HG03442 (cell line): ENCODE data around the gene VSTM5.

Source experiments
- ATAC-seq: cut with Tn5 transposase; IDR thresholded peaks from one replicate; pipeline ENCODE4 v1.9.1; 2021; ENCODE audit warnings: mild to moderate bottlenecking, moderate library complexity; ENCODE audit not compliant: unreplicated experiment

VSTM5 gene

DNA sequence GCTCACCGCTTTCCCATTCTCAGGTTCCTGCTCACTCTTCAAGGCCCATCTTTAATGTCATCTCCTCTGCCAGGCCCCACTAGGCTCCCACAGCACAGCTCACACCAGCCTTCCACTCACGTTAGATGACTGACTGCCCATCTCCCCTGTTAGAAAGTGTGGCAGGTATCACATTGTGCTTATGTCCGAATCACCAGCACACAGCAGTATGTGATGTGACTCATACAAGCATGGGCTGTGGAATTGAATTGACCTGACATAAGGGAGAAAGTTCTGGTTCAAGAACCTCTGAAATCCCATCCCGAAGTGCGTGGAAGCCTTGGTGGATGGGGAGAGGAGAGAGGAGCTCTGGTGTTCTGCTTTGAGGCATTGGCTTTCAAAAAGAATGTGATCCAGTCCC is 6.5 kb downstream of the VSTM5 start:
- no peak for ATAC-seq

DNA sequence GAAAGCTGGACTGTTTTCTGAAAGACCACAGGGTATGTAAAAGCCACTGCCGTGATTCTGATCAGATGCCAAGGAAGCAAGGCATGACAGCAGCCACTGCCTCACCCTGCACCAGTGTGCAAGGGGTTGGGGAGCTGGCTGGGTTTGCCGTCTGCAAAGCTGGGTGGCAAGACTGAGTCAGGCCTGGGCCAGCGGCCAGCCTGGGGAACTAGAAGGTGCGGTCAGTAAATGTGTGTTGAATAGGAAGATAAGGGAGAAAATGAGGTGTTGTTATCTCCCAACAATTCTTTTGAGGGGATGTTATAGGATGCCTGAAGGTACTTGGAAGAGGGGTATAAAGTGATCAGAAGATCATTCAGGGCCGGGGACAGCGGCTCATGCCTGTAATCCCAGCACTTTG is 8.0 kb downstream of the VSTM5 start:
- ATAC-seq: no peak

- ATAC-seq: no peak
Measured at GRCh38 chr11:93842034-93842433, 8.4 kb downstream of the VSTM5 start.

- no peak for ATAC-seq
Measured at GRCh38 chr11:93841446-93841845, 9.0 kb downstream of the VSTM5 start.

DNA sequence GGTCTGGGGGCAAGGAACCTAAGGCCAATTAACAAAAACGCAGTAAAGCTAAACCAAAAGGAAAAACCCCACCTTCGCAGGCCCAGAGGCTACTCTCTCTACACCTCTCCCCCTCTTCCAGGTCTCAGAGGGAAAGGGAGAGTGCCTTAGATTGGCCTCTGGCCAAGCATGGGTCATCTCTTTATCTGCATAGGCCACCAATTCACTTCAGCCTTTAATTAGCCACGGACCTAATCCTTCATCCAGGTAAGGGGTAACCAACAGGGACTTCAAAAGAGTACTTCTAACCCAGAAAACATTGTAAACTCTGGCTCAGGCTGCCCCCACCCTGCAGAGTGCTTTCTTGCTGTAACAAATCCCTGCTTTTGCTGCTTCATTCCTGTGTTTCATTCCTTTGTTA is 9.4 kb downstream of the VSTM5 start:
- ATAC-seq: no peak

DNA sequence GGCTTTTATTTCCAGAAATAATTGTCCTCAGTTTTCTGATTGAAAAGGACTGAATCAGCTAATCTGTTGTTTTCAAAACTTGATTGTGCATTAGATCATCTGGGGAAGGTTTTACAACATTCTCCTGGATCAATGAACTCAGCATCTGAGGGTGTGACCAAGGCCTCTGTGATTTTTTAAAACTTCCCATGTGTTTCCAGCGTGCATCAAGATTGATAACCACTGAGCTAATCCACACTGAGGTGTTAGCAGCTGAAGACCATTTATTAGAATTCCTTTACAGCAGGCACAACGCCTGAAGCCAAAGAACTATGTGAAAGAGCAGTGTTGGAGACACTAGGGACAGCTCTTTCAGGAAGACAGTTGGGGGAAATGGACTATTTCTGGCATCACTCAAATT is 10.2 kb downstream of the VSTM5 start:
- ATAC-seq: no peak

DNA sequence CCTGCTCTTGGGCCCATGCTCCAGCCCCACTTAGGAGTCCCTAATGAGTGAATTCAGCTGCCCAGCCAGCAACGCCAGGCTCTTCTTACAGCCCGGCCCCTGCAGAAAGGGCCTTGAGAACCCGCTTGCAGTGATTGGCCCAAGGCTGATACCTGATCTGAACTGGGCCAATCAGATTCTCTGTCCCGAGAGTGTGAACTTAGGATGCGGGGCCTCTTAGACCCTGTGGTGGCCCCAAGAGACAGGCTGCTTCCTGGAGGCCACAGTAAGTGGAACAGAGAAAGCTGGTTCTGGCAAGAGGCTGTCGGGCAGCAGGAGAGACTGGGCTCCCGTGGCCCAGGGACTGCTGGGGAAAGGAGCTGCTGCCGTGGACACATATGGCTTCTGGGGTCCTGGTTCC is 11.5 kb downstream of the VSTM5 start:
- no peak for ATAC-seq

- no peak for ATAC-seq
Measured at GRCh38 chr11:93832780-93833179, 17.6 kb downstream of the VSTM5 start.

GRCh38 chr11:93831343-93832127 is 18.9 kb downstream of the VSTM5 start:
- ATAC-seq: no peak

GRCh38 chr11:93829598-93829997 is 20.8 kb downstream of the VSTM5 start:
- no peak for ATAC-seq

- no peak for ATAC-seq
Measured at GRCh38 chr11:93827363-93827762, 23.1 kb downstream of the VSTM5 start.

- no peak for ATAC-seq
Measured at GRCh38 chr11:93823210-93823609, 27.2 kb downstream of the VSTM5 start.

DNA sequence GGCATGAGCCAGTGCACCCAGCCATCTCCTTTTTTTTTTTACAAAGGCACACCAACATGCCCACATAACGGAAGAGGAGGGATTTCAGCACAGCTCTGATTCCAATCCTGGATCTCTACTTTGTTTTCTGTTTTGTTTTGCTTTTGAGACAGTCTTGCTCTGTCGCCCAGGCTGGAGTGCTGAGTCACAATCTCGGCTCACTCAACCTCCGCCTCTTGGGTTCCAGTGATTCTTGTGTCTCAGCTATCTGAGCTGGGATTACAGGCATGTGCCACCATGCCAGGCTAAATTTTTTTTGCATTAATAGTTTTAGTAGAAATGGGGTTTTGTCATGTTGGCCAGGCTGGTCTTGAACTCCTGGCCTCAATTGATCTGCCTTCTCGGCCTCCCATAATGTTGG is 28.1 kb downstream of the VSTM5 start:
- no peak for ATAC-seq

DNA sequence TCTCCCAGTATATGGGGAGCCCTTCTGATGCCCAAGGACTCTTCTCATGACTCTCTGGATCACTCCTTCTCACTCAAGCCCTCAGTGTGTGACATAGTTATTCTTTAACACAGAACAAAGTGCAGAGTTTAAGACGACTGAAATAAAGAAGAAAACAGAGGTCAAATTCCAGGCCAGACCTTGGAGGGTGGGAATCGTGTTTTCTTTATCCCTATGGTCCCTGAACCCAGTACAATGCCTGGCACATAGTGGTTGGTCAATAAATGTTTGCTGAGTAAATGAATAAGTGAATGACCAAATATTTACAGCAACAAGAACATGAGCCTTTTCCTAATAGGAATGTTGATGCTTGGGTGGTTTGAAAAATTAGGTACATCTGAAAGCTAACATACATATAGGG is 28.8 kb downstream of the VSTM5 start:
- no peak for ATAC-seq

DNA sequence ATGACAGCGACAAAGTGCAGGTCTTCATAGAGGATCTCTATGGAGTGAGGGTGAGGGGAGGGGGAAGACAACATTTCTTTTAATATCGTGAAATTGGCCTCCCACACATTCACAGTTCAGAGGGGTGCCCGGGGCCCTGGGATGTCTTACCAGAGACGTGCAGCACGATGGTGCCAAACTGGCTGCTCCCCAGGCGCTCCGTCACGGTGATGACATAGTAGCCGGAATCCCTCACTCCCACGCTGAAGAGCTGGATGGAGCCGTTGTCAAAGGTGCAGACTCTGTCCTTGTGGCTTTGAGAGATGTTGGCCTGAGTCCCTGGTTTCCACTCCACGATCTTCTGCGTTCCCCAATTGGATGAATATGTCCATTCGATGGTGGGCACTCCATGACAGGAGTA is 29.6 kb downstream of the VSTM5 start:
- ATAC-seq: no peak

DNA sequence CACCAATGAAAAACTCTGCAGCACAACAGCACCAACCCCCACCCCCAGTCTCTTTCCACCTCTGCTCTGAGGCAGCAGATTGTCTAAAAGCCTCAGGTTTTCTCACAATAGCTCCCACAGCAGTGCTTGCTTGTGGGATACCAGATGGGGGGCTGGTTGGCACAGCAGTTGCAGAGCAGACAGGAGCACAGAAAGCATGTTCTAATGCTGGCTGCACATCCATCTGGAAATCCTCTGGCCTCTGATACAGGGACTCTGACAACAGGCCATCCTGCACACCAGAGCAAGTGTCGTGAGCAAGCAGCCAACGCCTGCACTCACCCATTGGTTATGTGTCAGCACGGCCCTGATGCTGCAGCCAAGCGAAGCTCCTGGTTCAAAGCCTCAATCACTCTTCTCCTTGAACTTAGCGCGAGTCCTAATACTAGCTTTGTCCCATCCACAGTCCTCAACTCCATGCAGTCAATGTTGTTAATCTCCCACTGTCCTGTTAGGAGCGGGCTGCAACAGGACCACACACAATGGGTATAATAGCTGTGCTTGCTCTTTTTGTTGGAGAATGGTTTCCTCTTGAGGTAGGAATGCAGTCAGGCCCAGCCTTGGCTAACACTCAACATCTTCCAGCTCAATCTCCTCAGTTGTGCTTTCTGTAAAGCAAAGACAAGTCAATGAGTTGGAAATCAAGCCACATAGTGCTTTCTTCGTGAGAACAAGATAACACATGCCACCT is 30.3 kb downstream of the VSTM5 start:
- ATAC-seq: no peak

GRCh38 chr11:93817426-93818348 is 32.7 kb downstream of the VSTM5 start:
- ATAC-seq: no peak

GRCh38 chr11:93814966-93815633 is 35.3 kb downstream of the VSTM5 start:
- ATAC-seq: no peak

DNA sequence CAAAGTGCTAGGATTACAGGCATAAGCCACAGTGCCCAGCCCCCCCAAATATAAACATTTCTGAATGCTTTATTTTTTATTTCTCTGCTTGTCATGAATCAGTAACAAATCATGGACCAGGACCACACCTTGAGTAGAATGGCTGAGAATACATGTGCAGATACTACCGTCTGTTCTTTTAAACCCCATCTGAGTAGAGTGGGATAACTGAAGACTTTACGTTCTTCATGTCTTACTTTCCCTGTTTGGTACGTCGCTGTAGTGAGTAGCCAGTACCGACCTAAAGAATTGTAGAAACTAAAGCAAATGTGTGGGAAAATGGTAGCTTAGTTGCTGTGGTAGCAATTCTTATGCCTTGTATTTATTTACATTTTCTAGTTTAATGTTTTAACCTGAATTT is 36.4 kb downstream of the VSTM5 start:
- ATAC-seq: no peak

- ATAC-seq: no peak
Measured at GRCh38 chr11:93807980-93808379, 42.4 kb downstream of the VSTM5 start.

DNA sequence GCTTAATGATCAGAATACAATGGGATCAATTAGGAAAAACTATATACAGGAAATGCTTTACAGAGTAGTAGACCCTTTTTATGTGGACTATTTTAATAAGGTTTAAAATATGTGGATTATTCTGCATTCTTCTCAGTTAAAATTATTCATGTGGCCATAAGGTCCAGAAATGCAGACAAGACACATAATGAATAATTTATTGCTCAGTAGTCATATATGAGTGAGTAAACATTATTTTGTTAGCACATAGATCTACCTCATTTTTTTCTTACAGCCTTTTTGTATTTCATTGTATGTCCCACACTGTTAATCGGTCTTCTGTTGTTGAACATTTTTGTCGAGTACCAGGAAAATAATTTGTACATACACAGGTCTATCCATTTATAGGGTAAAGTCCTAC is 45.5 kb downstream of the VSTM5 start:
- ATAC-seq: no peak
